Dendritic cell treated with granulocyte-macrophage colony-stimulating factor and Interleukin-4, amounts not matched to agents 40 ng/mL and 50 ng/mL, for 4 days (primary cell): ENCODE results near the gene BBLN.
"Not testable (repeated sequence)": the region's sequence is repeated elsewhere in the genome, so short reads cannot be mapped to it uniquely, and the experiment has no call there.

Experiments used
- H3K27ac Mint-ChIP-seq: one replicate; pipeline ENCODE4 v1.8.0; 2022; ENCODE audit warnings: mild to moderate bottlenecking, mixed read lengths
- H3K27me3 Mint-ChIP-seq: one replicate; pipeline ENCODE4 v1.8.0; 2022; ENCODE audit warnings: mild to moderate bottlenecking, mixed read lengths
- H3K36me3 Mint-ChIP-seq: one replicate; pipeline ENCODE4 v1.8.0; 2022; ENCODE audit warnings: low read depth, mixed read lengths
- H3K4me1 Mint-ChIP-seq: one replicate; pipeline ENCODE4 v1.8.0; 2022; ENCODE audit warnings: low read depth, mixed read lengths
- H3K4me3 Mint-ChIP-seq: one replicate; pipeline ENCODE4 v1.8.0; 2022; ENCODE audit warnings: mild to moderate bottlenecking, moderate library complexity, mixed read lengths
- H3K9me3 Mint-ChIP-seq: one replicate; pipeline ENCODE4 v1.8.0; 2022; ENCODE audit warnings: mixed read lengths
- intact Hi-C: fragments of 100-400 bp; cut with micrococcal nuclease; formaldehyde crosslinking; loops from one replicate; pipeline ENCODE4 v1.15.0; 2022

The BBLN gene

GRCh38 chr9:128174062-128174461, 14.0 kb downstream of the BBLN start:
- no peaks in the 10 kb centered on the region for H3K4me1 Mint-ChIP-seq
- no peak overlapping the region for H3K27ac Mint-ChIP-seq
- intact Hi-C loops: no loop called here
- peaks cover 77% of the 10 kb centered on the region for H3K36me3 Mint-ChIP-seq
- no peaks in the 10 kb centered on the region for H3K27me3 Mint-ChIP-seq
- no peak overlapping the region for H3K4me3 Mint-ChIP-seq
- H3K9me3 Mint-ChIP-seq: no peaks in the 10 kb centered on the region

- Mint-ChIP-seq H3K4me1 (no peaks in the 10 kb centered on the region), H3K27me3 (no peaks in the 10 kb centered on the region), H3K4me3 (no peak overlapping the region), H3K9me3 (no peaks in the 10 kb centered on the region), H3K36me3 (peaks cover 77% of the 10 kb centered on the region), H3K27ac (no peak overlapping the region)
- intact Hi-C loops: no loop called here
Observed at GRCh38 chr9:128175102-128175563, 15.1 kb downstream of the BBLN start.

DNA sequence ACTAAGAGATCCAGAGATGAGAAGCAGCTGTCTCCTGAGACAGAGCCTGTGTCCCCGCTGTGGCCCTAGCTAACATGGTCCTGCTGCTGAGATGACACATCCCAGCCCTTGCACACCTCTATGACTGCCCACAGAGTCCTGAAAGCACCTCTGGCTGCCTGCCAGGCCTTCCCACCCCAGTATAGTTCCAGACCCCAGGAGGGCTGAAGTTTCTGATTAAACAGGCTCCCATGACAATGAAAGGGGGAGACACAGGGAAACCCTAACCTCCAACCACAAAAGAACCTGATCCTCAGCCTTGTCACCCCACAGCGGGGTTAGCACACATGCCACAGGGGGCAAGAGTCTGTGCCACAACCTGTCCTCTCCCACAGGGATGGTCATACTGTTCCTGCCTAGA, 15.7 kb downstream of the BBLN start:
- Mint-ChIP-seq H3K36me3 (peaks cover 77% of the 10 kb centered on the region), H3K27me3 (no peaks in the 10 kb centered on the region), H3K9me3 (no peaks in the 10 kb centered on the region), H3K4me1 (no peaks in the 10 kb centered on the region), H3K4me3 (no peak overlapping the region), H3K27ac (no peak overlapping the region)
- intact Hi-C loops: no loop called here

DNA sequence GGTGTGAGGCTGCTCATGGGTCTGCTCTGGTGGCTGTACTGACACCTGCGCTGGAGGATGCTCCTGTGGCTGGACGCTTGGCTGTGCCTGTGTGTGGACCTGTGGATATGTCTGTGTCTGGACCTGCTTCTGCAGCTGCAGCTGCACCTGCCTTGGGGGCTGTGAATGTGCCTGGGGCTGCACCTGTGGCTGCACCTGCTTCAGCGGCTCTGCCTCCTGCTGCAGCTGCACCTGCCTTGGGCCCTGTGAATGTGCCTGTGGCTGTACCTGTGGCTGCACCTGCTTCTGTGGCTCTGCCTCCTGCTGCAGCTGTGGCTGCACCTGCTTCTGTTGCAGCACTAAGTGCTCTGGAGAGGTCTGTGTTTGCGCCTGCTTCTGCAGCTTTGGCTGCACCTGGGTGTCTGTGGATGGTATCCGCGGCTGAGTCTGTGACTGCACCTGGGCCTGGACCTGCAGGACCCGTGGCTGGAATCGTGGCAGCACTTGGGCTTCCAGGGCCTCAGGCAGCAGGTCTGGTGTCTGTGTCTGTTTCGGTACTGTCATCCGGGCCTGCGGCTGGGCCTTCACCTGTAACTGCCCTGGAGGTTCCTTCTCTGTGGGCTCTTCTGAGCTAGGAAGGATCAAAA, 18.9 kb downstream of the BBLN start:
- H3K4me1 Mint-ChIP-seq: no peaks in the 10 kb centered on the region
- H3K4me3 Mint-ChIP-seq: no peak overlapping the region
- no peak overlapping the region for H3K27ac Mint-ChIP-seq
- no peaks in the 10 kb centered on the region for H3K27me3 Mint-ChIP-seq
- intact Hi-C loops: no loop called here
- H3K36me3 Mint-ChIP-seq: peaks cover 96% of the 10 kb centered on the region
- H3K9me3 Mint-ChIP-seq: peaks cover 8% of the 10 kb centered on the region

GRCh38 chr9:128180001-128180400, 19.9 kb downstream of the BBLN start:
- H3K27me3 Mint-ChIP-seq: no peaks in the 10 kb centered on the region
- H3K9me3 Mint-ChIP-seq: peaks cover 8% of the 10 kb centered on the region
- no peak overlapping the region for H3K27ac Mint-ChIP-seq
- no peaks in the 10 kb centered on the region for H3K4me1 Mint-ChIP-seq
- H3K36me3 Mint-ChIP-seq: peaks cover 92% of the 10 kb centered on the region
- intact Hi-C loops: no loop called here
- H3K4me3 Mint-ChIP-seq: no peak overlapping the region

DNA sequence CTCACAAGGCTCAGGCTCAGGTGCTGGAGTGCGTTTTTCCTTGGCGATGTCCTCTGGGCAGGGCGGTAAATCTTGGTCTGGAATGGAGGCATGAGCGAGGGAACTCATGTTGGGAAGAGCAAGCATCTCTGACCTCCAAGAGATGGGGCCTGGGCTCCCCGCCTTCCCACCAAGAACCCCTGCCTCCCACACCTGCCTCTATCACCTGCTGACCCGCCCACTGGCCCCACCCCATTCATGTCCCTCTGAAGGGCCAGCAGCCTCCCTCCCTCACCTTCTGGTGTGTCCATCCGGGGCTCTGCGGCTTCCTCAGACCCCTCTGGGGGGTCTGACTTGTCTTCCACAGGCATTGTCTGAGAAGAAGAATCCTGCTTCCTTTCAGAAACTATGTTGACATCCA, 20.4 kb downstream of the BBLN start:
- peaks cover 8% of the 10 kb centered on the region for H3K9me3 Mint-ChIP-seq
- H3K4me3 Mint-ChIP-seq: no peak overlapping the region
- H3K36me3 Mint-ChIP-seq: peaks cover 92% of the 10 kb centered on the region
- H3K4me1 Mint-ChIP-seq: no peaks in the 10 kb centered on the region
- intact Hi-C loops: no loop called here
- no peak overlapping the region for H3K27ac Mint-ChIP-seq
- H3K27me3 Mint-ChIP-seq: no peaks in the 10 kb centered on the region

DNA sequence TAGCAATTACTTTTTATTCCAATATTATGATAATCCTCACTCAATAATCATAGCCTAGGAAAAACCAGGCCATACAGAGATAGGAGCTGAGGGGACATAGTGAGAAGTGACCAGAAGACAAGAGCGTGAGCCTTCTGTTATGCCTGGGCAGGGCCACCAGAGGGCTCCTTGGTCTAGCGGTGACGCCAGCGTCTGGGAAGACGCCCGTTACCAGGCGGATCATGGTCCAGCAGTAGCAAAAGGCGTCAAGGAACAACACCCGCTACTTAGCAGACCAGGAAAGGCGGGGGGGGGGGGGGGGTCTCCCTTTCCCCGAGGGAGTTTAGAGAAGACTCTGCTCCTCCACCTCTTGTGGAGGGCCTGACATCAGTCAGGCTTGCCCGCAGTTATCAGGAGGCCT, 21.4 kb downstream of the BBLN start:
- peaks cover 92% of the 10 kb centered on the region for H3K36me3 Mint-ChIP-seq
- not testable (repeated sequence) for H3K4me3 Mint-ChIP-seq

DNA sequence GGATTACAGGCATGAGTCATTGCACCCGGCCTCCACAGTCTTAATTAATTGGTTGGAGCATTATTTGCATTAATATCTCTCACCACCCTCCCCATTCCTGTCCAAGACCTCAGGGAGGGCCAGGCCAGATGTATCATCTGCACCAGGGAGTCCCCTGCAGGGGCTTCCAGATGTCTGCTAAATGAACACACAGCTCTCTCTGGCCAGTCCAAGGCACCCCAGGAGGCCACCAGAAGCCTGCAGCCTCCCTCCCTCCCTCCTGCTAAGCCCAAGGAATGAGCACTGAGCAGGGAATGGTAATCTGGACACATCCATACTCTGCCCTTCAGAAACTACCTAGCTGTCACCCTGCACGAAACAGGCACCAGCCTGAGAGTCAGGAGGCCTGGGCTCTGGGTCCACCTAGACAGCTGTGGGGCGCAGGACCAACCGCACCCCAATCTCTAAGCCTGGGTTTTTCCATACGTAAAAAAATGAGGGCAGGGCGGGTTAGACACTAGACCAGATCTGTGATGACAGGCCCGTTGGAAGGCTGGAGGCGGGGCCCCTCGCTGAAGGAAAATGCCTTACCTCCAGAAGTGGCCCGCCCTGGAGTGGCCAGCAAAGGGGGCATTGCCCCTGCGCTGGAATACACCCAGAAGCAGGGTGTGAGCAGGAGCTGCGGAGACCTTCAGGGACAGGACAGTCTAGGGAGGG, 23.0 kb downstream of the BBLN start:
- intact Hi-C loops: no loop called here
- Mint-ChIP-seq H3K4me3 (no peak overlapping the region), H3K27me3 (no peaks in the 10 kb centered on the region), H3K4me1 (no peaks in the 10 kb centered on the region), H3K27ac (no peak overlapping the region), H3K36me3 (peaks cover 92% of the 10 kb centered on the region), H3K9me3 (peaks cover 8% of the 10 kb centered on the region)

More for the DNA sequence above, 21.4 kb downstream of the BBLN start:
- H3K4me1 Mint-ChIP-seq, intact Hi-C loops, H3K27me3 Mint-ChIP-seq, H3K27ac Mint-ChIP-seq, H3K9me3 Mint-ChIP-seq: not testable (repeated sequence)

GRCh38 chr9:128185979-128186965, 26.2 kb downstream of the BBLN start:
- Mint-ChIP-seq H3K4me3 (no peak overlapping the region), H3K27me3 (no peaks in the 10 kb centered on the region), H3K9me3 (peaks cover 8% of the 10 kb centered on the region), H3K4me1 (peaks cover 21% of the 10 kb centered on the region), H3K27ac (peak overlapping the region; percentile 0), H3K36me3 (peaks cover 92% of the 10 kb centered on the region)
- intact Hi-C loops: no loop called here

GRCh38 chr9:128187361-128187760, 27.3 kb downstream of the BBLN start:
- Mint-ChIP-seq H3K4me3 (no peak overlapping the region), H3K9me3 (peaks cover 2% of the 10 kb centered on the region), H3K4me1 (peaks cover 21% of the 10 kb centered on the region), H3K36me3 (peaks cover 90% of the 10 kb centered on the region), H3K27ac (no peak overlapping the region), H3K27me3 (no peaks in the 10 kb centered on the region)
- intact Hi-C loops: no loop called here

GRCh38 chr9:128188209-128188608, 28.1 kb downstream of the BBLN start:
- intact Hi-C loops: no loop called here
- Mint-ChIP-seq H3K9me3 (no peaks in the 10 kb centered on the region), H3K36me3 (peaks cover 82% of the 10 kb centered on the region), H3K4me1 (peaks cover 26% of the 10 kb centered on the region), H3K4me3 (no peak overlapping the region), H3K27ac (no peak overlapping the region), H3K27me3 (no peaks in the 10 kb centered on the region)

GRCh38 chr9:128190013-128190412, 29.9 kb downstream of the BBLN start:
- Mint-ChIP-seq H3K9me3 (no peaks in the 10 kb centered on the region), H3K27me3 (no peaks in the 10 kb centered on the region), H3K27ac (peak overlapping the region; percentile 98), H3K4me1 (peaks cover 28% of the 10 kb centered on the region), H3K36me3 (peaks cover 68% of the 10 kb centered on the region), H3K4me3 (peak overlapping the region; percentile 51)
- intact Hi-C loops: no loop called here

- Mint-ChIP-seq H3K4me1 (peaks cover 28% of the 10 kb centered on the region), H3K36me3 (peaks cover 60% of the 10 kb centered on the region), H3K27ac (peak overlapping the region; percentile 98), H3K9me3 (no peaks in the 10 kb centered on the region), H3K27me3 (no peaks in the 10 kb centered on the region), H3K4me3 (peak overlapping the region; percentile 94)
- intact Hi-C loops: no loop called here
Observed at GRCh38 chr9:128190516-128191405, 30.7 kb downstream of the BBLN start.
